ENCODE measurements around the gene CGRRF1.

Gene CGRRF1, protein sequence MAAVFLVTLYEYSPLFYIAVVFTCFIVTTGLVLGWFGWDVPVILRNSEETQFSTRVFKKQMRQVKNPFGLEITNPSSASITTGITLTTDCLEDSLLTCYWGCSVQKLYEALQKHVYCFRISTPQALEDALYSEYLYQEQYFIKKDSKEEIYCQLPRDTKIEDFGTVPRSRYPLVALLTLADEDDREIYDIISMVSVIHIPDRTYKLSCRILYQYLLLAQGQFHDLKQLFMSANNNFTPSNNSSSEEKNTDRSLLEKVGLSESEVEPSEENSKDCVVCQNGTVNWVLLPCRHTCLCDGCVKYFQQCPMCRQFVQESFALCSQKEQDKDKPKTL

DNA sequence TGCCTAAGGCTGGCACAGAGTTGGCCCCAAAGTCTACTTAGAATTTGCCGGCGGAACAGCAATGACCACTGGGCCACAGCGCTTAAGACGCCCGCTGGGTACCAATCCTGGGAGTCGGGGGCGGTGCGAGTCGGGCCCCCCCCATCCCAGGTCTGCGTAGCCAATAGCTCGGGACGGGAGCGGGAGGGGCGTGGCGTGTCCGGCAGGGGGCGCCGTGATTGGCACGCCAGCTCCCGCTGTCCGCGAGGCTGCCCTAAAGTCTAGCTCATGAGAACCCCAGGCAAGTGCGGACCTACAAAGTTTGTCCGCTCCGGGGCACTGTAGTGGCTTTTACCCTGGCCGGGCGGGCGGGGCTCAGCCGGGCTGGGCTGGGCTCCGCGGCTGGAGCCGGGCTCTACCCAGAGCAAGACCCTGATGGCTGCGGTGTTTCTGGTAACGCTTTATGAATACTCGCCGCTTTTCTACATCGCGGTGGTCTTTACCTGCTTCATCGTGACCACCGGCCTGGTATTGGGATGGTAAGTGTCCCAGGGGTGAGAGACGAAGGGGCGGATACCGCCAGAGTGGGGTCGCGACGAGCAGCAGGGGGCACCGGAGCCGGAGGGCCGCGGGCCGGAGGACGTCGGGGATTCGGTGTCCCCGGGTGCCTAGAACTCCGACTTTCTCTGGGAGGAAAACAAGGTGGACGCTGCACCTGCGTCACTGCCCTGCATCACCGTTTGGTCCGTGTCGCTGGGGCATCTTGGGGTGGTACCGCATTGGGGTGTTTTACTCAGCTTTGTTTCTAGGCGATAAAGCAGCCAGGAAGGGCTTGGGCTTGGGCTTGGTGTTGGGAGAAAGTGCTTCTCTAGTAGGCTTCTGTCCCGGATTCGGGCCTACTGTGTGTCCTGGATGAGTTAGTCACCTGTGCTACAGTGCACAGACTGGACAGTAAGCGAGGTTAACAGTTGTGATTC lies at the start of gene CGRRF1:
CGRRF1 (plus strand) TSS at position 361 of the 956 bp plus-strand sequence; CDS start at position 415, 54 bp downstream.
- H3K4me3 ChIP-seq (ENCODE audit: low read depth, low read length), result peak within 1 kb of the TSS; percentile 69
- TF ChIP-seq, protein P1, sequence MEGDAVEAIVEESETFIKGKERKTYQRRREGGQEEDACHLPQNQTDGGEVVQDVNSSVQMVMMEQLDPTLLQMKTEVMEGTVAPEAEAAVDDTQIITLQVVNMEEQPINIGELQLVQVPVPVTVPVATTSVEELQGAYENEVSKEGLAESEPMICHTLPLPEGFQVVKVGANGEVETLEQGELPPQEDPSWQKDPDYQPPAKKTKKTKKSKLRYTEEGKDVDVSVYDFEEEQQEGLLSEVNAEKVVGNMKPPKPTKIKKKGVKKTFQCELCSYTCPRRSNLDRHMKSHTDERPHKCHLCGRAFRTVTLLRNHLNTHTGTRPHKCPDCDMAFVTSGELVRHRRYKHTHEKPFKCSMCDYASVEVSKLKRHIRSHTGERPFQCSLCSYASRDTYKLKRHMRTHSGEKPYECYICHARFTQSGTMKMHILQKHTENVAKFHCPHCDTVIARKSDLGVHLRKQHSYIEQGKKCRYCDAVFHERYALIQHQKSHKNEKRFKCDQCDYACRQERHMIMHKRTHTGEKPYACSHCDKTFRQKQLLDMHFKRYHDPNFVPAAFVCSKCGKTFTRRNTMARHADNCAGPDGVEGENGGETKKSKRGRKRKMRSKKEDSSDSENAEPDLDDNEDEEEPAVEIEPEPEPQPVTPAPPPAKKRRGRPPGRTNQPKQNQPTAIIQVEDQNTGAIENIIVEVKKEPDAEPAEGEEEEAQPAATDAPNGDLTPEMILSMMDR (IDR thresholded peaks at IDR 0.05; ENCODE audit: borderline replicate concordance, insufficient read depth, low read depth, low read length), result no peak; the same call in 1 of the 2 replicates

DNA sequence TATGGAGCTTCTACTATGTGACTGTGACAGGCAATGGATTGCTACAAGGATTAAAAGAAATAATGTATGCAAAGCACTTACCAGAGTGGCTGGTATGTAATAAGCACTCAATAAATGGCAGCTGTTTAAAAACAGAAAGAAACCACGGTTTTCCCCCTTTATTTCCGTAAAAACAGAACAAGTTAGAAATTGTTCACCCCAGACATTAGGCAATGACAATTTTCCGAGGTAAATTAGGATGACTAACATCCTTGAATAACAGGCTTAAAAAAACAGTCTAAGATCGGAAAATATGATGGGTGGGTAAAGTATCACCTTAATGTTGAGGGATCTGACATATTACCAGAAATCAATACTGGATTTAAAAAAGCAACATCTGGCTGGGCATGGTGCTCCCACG lies 47.7 kb upstream of the CGRRF1 start:
- TF ChIP-seq, protein P1 (IDR thresholded peaks at IDR 0.05; ENCODE audit: borderline replicate concordance, insufficient read depth, low read depth, low read length), result no peak
- H3K4me3 ChIP-seq (ENCODE audit: low read depth, low read length), result no peak overlapping the region

DNA sequence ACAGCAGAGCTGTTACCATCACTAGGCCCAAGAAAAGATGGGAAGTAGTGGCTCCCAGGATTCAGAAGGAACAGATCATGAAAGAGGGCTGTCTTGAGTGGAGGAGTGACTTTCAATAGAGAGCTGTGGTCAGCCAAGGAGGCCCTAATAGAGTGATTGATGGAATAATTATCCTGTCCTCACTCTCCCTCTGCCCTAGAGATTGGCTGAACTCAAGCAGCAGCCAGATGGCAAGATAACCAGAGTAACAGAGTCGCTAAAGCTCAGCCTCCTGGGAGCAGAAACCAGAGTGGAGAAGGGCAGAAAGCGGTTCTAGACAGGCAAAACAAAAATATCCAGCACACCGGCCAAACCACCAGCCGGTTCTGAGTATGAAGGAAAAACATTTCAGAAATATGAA lies 44.1 kb upstream of the CGRRF1 start:
- TF ChIP-seq, protein P1 (IDR thresholded peaks at IDR 0.05; ENCODE audit: borderline replicate concordance, insufficient read depth, low read depth, low read length), result no peak
- H3K4me3 ChIP-seq (ENCODE audit: low read depth, low read length), result no peak overlapping the region

DNA sequence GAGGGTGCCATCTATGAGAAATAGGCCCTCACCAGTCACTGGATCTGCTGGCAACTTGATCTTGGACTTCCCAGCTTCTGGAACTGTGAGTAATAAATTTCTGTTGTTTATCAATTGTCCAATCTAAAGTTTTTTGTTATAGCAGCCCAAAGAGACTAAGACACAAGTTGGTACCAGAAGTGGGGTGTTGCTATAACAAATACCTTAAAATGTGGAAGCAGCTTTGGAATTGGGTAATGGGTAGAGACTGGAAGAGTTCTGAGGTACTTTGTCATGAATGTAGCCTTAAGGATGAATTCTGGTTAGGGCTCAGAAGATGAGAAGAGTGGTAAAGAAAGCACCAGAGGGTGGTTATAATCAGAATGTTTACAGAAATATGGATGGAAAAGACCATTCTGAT lies 42.4 kb upstream of the CGRRF1 start:
- TF ChIP-seq, protein P1 (IDR thresholded peaks at IDR 0.05; ENCODE audit: borderline replicate concordance, insufficient read depth, low read depth, low read length), result no peak

DNA sequence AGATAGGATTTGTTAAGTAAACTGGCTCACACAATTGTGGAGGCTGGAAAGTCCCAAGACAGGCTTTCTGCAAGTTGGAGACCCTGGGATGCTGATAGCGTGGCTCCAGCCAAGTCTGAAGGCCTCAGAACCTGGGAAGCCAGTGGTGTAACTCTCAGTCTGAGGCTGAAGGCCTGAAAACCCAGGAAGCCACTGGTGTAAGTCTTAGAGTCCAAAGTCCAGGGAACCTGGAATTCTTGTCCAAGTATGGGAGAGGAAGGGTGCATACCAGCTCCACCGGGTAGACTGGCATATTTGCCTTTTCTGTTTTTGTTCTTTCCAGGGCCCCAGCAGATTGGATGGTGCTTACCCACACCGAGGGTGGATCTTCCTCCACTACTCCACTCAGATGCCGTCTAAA lies 39.0 kb upstream of the CGRRF1 start:
- TF ChIP-seq, protein P1 (IDR thresholded peaks at IDR 0.05; ENCODE audit: borderline replicate concordance, insufficient read depth, low read depth, low read length), result no peak
- H3K4me3 ChIP-seq (ENCODE audit: low read depth, low read length), result no peak overlapping the region

More for the DNA sequence above, 42.4 kb upstream of the CGRRF1 start:
- no peak overlapping the region for H3K4me3 ChIP-seq (ENCODE audit: low read depth, low read length)

DNA sequence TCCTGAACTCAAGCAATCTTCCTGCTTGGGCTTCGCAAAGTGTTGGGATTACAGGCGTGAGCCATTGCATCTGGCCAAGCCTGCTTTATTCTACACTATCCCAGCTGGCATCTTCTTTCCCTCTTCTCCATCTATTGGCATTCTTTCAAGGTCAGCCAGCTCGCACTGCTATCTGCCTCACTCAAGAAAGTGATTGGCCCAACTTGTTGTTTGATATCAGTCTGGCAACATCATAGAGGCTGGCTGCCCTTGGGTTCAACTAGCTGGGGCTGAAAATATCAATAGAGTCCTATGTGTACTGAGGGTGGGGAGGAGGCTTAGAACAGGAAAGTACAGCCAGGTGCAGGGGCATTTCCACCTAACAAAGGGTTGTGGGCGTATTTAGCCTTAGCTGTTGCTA lies 38.1 kb upstream of the CGRRF1 start:
- TF ChIP-seq, protein P1 (IDR thresholded peaks at IDR 0.05; ENCODE audit: borderline replicate concordance, insufficient read depth, low read depth, low read length), result no peak
- H3K4me3 ChIP-seq (ENCODE audit: low read depth, low read length), result no peak overlapping the region

Measured in GM12875 (cell line).